GM21528 (cell line): ENCODE data around the gene GOLGA8N.

Experiments
- ATAC-seq: cut with Tn5 transposase; IDR thresholded peaks from one replicate; pipeline ENCODE4 v1.9.1; 2021; ENCODE audit warnings: mild to moderate bottlenecking, moderate library complexity; ENCODE audit not compliant: unreplicated experiment, low FRiP score

Gene GOLGA8N

DNA sequence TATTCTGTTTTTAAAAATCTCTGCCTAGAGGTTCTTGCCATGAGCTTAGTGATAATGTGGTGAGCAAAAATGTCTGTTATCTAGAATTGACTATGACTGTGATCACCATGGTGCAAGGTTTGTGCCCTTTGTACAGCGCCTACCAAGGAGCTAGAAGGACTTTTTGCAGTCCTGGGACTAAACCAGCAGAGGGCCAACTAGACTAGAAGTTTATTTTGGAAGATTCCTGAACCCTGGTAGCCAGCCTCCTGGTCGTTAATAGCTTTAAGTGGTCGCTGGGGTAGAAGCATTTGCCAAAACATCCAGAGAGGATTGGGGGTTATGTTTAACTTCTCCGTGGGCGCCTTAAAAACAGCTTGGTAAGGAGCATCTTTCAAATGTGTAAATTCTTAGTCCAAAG, 56.1 kb downstream of the GOLGA8N start:
- no peak for ATAC-seq

DNA sequence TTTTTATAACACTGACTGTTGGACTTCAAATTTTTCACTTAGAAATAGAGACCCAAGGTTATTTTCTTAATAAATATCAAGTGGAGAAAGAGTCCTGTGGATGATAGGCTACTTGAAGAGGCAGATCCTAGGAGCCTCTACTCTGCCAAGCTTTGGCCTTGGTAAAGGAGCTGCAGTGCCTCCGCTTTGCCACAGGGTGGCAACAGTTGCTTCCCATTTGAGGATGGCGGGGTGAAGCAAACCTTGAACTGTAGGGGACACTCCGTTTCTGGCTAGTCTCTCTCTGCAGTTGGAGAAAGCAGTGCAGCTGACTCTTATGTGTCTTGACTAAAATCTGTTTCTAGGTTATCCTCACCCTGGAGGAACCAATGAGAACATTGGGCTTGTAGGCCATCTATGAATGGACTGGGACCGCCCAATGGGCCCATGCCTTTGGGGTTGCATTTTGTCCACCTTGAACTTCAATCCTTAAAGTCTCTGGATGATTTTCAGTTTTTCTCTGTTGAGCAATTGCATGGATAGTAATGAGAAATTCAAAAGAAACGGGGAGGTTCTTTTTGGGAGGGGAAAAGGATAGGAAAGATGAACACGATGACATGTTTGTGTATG, 58.1 kb downstream of the GOLGA8N start:
- peak; percentile 67 for ATAC-seq

DNA sequence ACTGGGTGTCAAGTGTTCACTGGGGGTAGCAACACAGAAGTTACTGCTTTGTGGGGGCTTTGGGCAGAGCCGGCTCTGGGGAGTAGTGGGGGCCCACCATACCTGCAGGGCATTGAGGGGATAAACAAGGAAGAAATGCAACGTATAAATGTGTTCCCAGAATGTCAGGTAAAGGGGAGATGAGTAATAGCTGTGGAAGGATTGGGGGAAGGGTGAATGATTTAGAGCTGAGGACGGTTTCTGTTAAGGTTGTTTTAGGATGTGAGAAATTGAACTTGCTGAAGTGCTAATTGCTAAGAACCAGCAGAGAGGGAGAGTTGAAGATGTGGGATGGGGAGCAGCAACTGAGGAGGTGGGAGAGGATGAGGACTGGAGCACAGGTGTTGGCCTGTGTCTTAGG, 58.9 kb downstream of the GOLGA8N start:
- ATAC-seq: no peak

DNA sequence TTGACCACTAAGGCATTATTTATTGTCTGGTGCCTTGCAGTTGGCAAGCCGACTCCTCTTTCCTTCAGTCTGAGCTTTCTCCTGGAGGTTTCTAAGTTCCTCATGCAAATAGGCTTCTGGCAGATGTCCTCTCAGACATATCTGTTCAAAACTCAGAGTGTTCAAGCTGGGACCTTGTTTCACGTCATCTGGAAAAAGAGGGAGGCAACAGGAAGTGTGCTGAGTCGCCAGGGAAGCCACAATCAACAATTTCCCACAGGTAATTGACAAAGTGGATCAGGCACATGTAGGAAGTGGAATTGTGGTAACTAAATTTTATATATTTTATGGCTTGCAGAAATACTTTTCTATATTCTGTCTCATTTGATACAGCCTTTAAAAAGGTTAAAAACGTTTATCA, 62.8 kb downstream of the GOLGA8N start:
- no peak for ATAC-seq

DNA sequence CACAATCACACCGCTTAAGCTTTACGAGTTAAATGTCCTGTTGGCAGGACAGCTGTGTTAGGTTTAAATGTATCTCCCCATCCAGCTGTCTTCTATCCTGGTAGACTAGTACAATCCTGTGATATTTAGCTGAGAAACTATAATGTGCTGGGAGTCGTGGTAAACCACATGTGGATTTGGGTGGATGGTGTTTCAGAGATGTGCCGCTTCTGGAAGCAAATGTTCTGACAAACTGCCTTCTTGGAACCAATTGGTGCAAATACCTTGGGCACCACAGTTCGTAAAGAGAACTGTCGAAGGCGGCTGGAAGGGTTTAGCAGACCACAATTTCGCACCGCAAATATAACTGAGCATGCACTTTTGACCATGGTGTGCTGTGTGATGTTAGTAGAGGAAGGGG, 63.2 kb downstream of the GOLGA8N start:
- ATAC-seq: no peak
